HG03045 (cell line): ENCODE results near the gene KRTAP5-1.

Experiments used
- ATAC-seq: cut with Tn5 transposase; IDR thresholded peaks from one replicate; pipeline ENCODE4 v1.9.1; 2021; ENCODE audit warnings: mild to moderate bottlenecking, moderate library complexity; ENCODE audit not compliant: unreplicated experiment

KRTAP5-1 gene

GRCh38 chr11:1561266-1561665 lies 23.8 kb downstream of the KRTAP5-1 start:
- no peak for ATAC-seq

GRCh38 chr11:1560649-1561251 lies 24.3 kb downstream of the KRTAP5-1 start:
- ATAC-seq, result no peak

GRCh38 chr11:1560002-1560648 lies 25.0 kb downstream of the KRTAP5-1 start:
- no peak for ATAC-seq

- ATAC-seq, result no peak
Measured at GRCh38 chr11:1559111-1559951, 25.8 kb downstream of the KRTAP5-1 start.

- ATAC-seq, result no peak
Measured at GRCh38 chr11:1558775-1559110, 26.3 kb downstream of the KRTAP5-1 start.

- no peak for ATAC-seq
Measured at GRCh38 chr11:1557904-1558774, 26.9 kb downstream of the KRTAP5-1 start.

- ATAC-seq, result no peak
Measured at GRCh38 chr11:1557051-1557884, 27.8 kb downstream of the KRTAP5-1 start.

GRCh38 chr11:1556278-1556902 lies 28.7 kb downstream of the KRTAP5-1 start:
- ATAC-seq, result no peak

GRCh38 chr11:1555713-1556153 lies 29.4 kb downstream of the KRTAP5-1 start:
- ATAC-seq, result no peak

- ATAC-seq, result no peak
Measured at GRCh38 chr11:1554981-1555712, 29.9 kb downstream of the KRTAP5-1 start.

- ATAC-seq, result no peak
Measured at GRCh38 chr11:1553808-1554594, 31.1 kb downstream of the KRTAP5-1 start.

- no peak for ATAC-seq
Measured at GRCh38 chr11:1549338-1550330, 35.4 kb downstream of the KRTAP5-1 start.

- no peak for ATAC-seq
Measured at GRCh38 chr11:1548221-1549070, 36.6 kb downstream of the KRTAP5-1 start.

GRCh38 chr11:1547467-1548098 lies 37.5 kb downstream of the KRTAP5-1 start:
- ATAC-seq, result no peak
